Measurements from ENCODE around the gene ATRN. TPM values are rescaled to one million over a fixed set of nuclear protein-coding genes. Genes with fewer than 3 reads are reported as not detected.

Gene ATRN
- total and polyA plus RNA-seq, 4 experiments from 2014 or later, result 4.0 to 12.5 (median 10.1) TPM

DNA sequence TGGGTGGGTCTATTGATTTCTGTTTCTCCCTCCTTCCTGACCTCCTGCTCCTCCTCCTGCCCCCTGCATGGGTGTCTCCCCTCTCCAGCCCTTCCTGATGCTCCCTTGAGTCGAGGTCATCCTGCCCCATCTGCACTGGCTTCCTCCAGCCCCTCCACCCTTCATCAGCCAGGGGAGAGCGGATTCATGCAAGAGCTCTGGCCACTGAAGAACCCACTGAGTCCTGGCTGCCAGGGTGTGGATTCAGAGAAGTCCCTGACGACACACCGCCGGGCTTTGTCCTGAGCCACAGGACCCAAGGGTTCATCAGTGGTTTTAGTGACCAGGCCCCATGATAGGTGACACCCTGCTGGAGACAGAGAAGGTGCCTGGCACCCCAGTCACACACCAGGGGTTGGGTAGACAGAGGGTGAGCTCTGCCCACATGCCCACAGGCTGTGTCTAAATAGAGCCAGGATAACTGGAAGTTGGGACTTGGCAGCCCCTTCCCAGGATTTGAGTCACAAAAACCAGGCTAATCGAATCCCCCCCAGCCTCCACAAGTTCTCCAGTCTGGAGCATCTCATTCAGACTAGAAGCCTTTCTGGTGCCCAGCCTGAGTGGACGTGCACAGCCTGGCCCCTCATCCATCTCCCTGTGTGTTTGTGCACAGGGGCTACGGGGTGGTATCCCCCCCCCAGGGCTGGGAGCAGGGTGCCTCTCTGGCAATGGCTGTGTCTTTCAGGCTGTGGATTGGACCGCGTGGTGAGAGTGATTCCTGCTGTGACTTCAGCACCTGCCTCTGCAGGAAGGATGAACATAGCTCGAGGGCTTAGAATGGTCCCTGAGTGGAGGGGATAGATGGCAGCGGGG lies 191.2 kb downstream of the ATRN start:
- Histone ChIP-seq H3K9me3 (ENCODE audit: control insufficient read depth in 1 of 2, low read length in 2 of 2) (no peaks in the 10 kb centered on the region), H3K27me3 (ENCODE audit: insufficient read depth, low read length) (no peaks in the 10 kb centered on the region), H3K27ac (ENCODE audit: low read depth, low read length) (no peak overlapping the region), H3K4me1 (ENCODE audit: insufficient read depth, low read length) (peaks cover 18% of the 10 kb centered on the region), H3K4me3 (ENCODE audit: low read length in 2 of 2) (no peak overlapping the region), H3K36me3 (ENCODE audit: insufficient read depth, low read length) (no peaks in the 10 kb centered on the region)
- peaks cover 28 to 32% of the 10 kb centered on the region in 2 donors for H3K27me3 Mint-ChIP-seq
- no peaks in the 10 kb centered on the region for H3K36me3 Mint-ChIP-seq
- H3K27ac Mint-ChIP-seq, result no peak overlapping the region
- H3K4me3 Mint-ChIP-seq, result peak overlapping the region in 2 of 8 donors; percentile 29 to 34
- H3K4me1 Mint-ChIP-seq, result peaks cover 16 to 42% (median 25%) of the 10 kb centered on the region in 4 donors
- CTCF ChIA-PET (ENCODE audit: partially characterized antibody), result interaction anchor here (1.6 kb wide), 1 partner anchor 15 kb away, joined by 4 read pairs; no protein-coding TSS in a partner anchor
- POLR2A ChIA-PET (ENCODE audit: partially characterized antibody), result no interaction called here
- H3K9me3 Mint-ChIP-seq, result no peaks in the 10 kb centered on the region
- intact Hi-C loops (cut with micrococcal nuclease), result no loop called here
- DNase-seq, result no peak

DNA sequence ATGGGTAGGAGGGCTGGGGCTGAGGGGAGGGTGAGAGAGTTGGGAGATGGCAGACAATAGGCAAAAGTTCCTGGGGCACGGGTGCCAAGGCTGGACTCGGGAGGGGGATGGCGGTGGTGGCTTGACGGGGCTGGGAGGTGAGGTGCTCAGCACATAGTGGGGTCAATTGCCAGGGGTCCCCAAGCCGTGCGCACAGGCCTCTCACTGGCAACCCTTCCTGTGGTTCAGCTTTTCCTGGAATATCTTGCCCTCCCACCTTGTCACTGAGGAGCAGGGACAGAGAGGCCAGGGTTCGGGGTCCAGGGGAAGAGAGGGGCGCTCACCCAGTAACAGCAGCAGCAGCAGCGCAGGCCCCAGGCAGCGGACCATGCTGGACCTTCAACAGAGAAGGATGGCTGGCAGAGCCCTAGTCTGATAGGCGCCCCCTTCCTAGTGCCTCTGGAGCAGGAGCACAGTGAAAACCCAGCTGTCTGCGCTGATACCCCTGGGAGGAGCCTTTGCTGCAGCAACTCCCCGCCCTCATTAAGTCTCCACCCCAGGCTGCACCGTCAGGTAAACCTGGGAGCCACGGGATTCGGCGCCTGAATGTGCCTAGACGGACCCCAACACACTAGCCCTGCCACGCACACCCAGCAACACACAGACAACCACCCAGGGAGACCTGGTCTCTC lies 192.3 kb downstream of the ATRN start, which contains the start of gene GFRA4:
TSS of gene GFRA4 (minus strand) at position 369 of the 671 bp plus-strand sequence. CDS start at position 369, 0 bp downstream.
- H3K9me3 ChIP-seq (ENCODE audit: control insufficient read depth in 1 of 2, low read length in 2 of 2), result no peaks in the 10 kb centered on the region
- no peaks in the 10 kb centered on the region for H3K36me3 ChIP-seq (ENCODE audit: insufficient read depth, low read length)
- H3K4me1 ChIP-seq (ENCODE audit: insufficient read depth, low read length), result peaks cover 18% of the 10 kb centered on the region
- ChIA-PET CTCF (ENCODE audit: partially characterized antibody) (interaction anchor here (1.6 kb wide), 1 partner anchor 14 kb away, joined by 4 read pairs; no protein-coding TSS in a partner anchor), POLR2A (ENCODE audit: partially characterized antibody) (no interaction called here)
- peaks cover 18 to 46% (median 28%) of the 10 kb centered on the region in 4 donors for H3K4me1 Mint-ChIP-seq
- H3K36me3 Mint-ChIP-seq, result no peaks in the 10 kb centered on the region
- H3K27me3 Mint-ChIP-seq, result peaks cover 28 to 32% of the 10 kb centered on the region in 2 donors
- H3K9me3 Mint-ChIP-seq, result peaks cover 0 to under 1% (median 0%) of the 10 kb centered on the region in 8 donors
- H3K27ac Mint-ChIP-seq, result peak within 1 kb of the TSS in 1 of 7 donors; percentile 29
- no peak within 1 kb of the TSS for H3K27ac ChIP-seq (ENCODE audit: low read depth, low read length)
- no peak within 1 kb of the TSS for H3K4me3 ChIP-seq (ENCODE audit: low read length in 2 of 2)
- no peaks in the 10 kb centered on the region for H3K27me3 ChIP-seq (ENCODE audit: insufficient read depth, low read length)
- intact Hi-C loops (cut with micrococcal nuclease), result no loop called here
- no peak for DNase-seq
- no peak within 1 kb of the TSS for H3K4me3 Mint-ChIP-seq

- Histone ChIP-seq H3K27ac (ENCODE audit: low read depth, low read length) (no peak overlapping the region), H3K4me3 (ENCODE audit: low read length in 2 of 2) (no peak overlapping the region), H3K9me3 (ENCODE audit: control insufficient read depth in 1 of 2, low read length in 2 of 2) (no peaks in the 10 kb centered on the region), H3K36me3 (ENCODE audit: insufficient read depth, low read length) (no peaks in the 10 kb centered on the region), H3K27me3 (ENCODE audit: insufficient read depth, low read length) (no peaks in the 10 kb centered on the region), H3K4me1 (ENCODE audit: insufficient read depth, low read length) (peaks cover 18% of the 10 kb centered on the region)
- CTCF ChIA-PET (ENCODE audit: partially characterized antibody), result no interaction called here
- peaks cover 26 to 30% of the 10 kb centered on the region in 2 donors for H3K27me3 Mint-ChIP-seq
- intact Hi-C loops (cut with micrococcal nuclease), result no loop called here
- no peak overlapping the region for H3K4me3 Mint-ChIP-seq
- H3K4me1 Mint-ChIP-seq, result peaks cover 16 to 42% (median 26%) of the 10 kb centered on the region in 4 donors
- POLR2A ChIA-PET (ENCODE audit: partially characterized antibody), result no interaction called here
- no peak for DNase-seq
- H3K27ac Mint-ChIP-seq, result no peak overlapping the region
- no peaks in the 10 kb centered on the region for H3K36me3 Mint-ChIP-seq
- peaks cover 0 to 2% (median 0%) of the 10 kb centered on the region in 8 donors for H3K9me3 Mint-ChIP-seq
These were observed 193.0 kb downstream of the ATRN start for GRCh38 chr20:3663858-3664257.

GRCh38 chr20:3667434-3668037 lies 196.7 kb downstream of the ATRN start:
- Mint-ChIP-seq H3K27me3 (peaks cover 13 to 22% of the 10 kb centered on the region in 2 donors), H3K4me3 (peak overlapping the region in 3 of 8 donors; percentile 43 to 73 (median 59)), H3K36me3 (no peaks in the 10 kb centered on the region), H3K4me1 (peaks cover 14 to 36% (median 23%) of the 10 kb centered on the region in 4 donors), H3K9me3 (peaks cover 0 to 2% (median 0%) of the 10 kb centered on the region in 8 donors), H3K27ac (peak overlapping the region in 3 of 7 donors; percentile 27 to 86 (median 56))
- Histone ChIP-seq H3K4me3 (ENCODE audit: low read length in 2 of 2) (no peak overlapping the region), H3K36me3 (ENCODE audit: insufficient read depth, low read length) (no peaks in the 10 kb centered on the region), H3K27ac (ENCODE audit: low read depth, low read length) (no peak overlapping the region), H3K4me1 (ENCODE audit: insufficient read depth, low read length) (peaks cover 18% of the 10 kb centered on the region), H3K9me3 (ENCODE audit: control insufficient read depth in 1 of 2, low read length in 2 of 2) (no peaks in the 10 kb centered on the region), H3K27me3 (ENCODE audit: insufficient read depth, low read length) (no peaks in the 10 kb centered on the region)
- intact Hi-C loops (cut with micrococcal nuclease), result no loop called here
- no peak for DNase-seq
- POLR2A ChIA-PET (ENCODE audit: partially characterized antibody), result no interaction called here
- CTCF ChIA-PET (ENCODE audit: partially characterized antibody), result no interaction called here

DNA sequence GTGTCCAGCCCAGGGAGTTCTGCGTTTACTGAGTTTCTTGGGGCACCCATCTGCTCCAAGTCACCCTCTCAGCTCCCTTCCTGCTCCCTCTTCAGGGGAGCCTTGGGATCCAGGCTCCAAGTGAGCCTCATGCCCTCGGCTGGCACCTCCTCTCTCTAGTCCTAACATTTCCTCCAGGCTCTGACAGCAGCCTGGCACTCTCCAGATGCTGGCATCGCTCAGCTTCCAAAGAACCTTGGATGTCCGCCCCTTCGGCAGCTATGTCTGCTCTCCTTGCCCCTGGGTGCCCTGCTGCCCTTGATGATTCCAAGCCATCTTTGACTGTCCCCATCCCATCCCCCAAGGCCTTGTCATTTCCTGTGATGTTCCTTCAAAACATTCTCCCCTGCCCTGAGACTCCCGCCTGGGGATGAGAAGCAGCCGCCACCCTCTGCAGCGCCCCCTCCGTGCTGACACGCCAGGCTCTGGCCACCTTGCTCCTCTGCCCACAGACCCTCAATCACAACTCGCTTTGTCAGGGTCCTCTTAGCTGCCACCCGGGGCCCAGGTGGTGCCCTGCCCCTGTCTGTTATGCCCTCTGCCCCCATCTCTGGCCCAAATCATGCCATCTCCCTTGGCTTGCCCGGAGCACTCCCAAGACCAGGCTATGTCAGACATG lies 199.0 kb downstream of the ATRN start:
- Mint-ChIP-seq H3K4me3 (no peak overlapping the region), H3K4me1 (peaks cover 14 to 40% (median 22%) of the 10 kb centered on the region in 4 donors), H3K9me3 (peaks cover 0 to 2% (median 0%) of the 10 kb centered on the region in 8 donors), H3K36me3 (no peaks in the 10 kb centered on the region), H3K27ac (no peak overlapping the region), H3K27me3 (peaks cover 20 to 29% of the 10 kb centered on the region in 2 donors)
- H3K27me3 ChIP-seq (ENCODE audit: insufficient read depth, low read length), result peaks cover 13% of the 10 kb centered on the region
- ChIA-PET CTCF (ENCODE audit: partially characterized antibody) (no interaction called here), POLR2A (ENCODE audit: partially characterized antibody) (no interaction called here)
- intact Hi-C loops (cut with micrococcal nuclease), result no loop called here
- no peaks in the 10 kb centered on the region for H3K9me3 ChIP-seq (ENCODE audit: control insufficient read depth in 1 of 2, low read length in 2 of 2)
- no peaks in the 10 kb centered on the region for H3K36me3 ChIP-seq (ENCODE audit: insufficient read depth, low read length)
- peaks cover 21% of the 10 kb centered on the region for H3K4me1 ChIP-seq (ENCODE audit: insufficient read depth, low read length)
- H3K27ac ChIP-seq (ENCODE audit: low read depth, low read length), result no peak overlapping the region
- no peak overlapping the region for H3K4me3 ChIP-seq (ENCODE audit: low read length in 2 of 2)
- no peak for DNase-seq

GRCh38 chr20:3670511-3670910 lies 199.7 kb downstream of the ATRN start:
- peaks cover 15% of the 10 kb centered on the region for H3K4me1 ChIP-seq (ENCODE audit: insufficient read depth, low read length)
- Mint-ChIP-seq H3K27me3 (peaks cover 27 to 36% of the 10 kb centered on the region in 2 donors), H3K9me3 (peaks cover 0 to 2% (median 0%) of the 10 kb centered on the region in 8 donors), H3K4me1 (peaks cover 12 to 33% (median 18%) of the 10 kb centered on the region in 4 donors), H3K27ac (peak overlapping the region in 1 of 7 donors; percentile 79), H3K4me3 (no peak overlapping the region), H3K36me3 (no peaks in the 10 kb centered on the region)
- H3K27me3 ChIP-seq (ENCODE audit: insufficient read depth, low read length), result peaks cover 18% of the 10 kb centered on the region
- H3K4me3 ChIP-seq (ENCODE audit: low read length in 2 of 2), result no peak overlapping the region
- H3K36me3 ChIP-seq (ENCODE audit: insufficient read depth, low read length), result no peaks in the 10 kb centered on the region
- no peak for DNase-seq
- H3K27ac ChIP-seq (ENCODE audit: low read depth, low read length), result no peak overlapping the region
- intact Hi-C loops (cut with micrococcal nuclease), result no loop called here
- ChIA-PET POLR2A (ENCODE audit: partially characterized antibody) (no interaction called here), CTCF (ENCODE audit: partially characterized antibody) (no interaction called here)
- no peaks in the 10 kb centered on the region for H3K9me3 ChIP-seq (ENCODE audit: control insufficient read depth in 1 of 2, low read length in 2 of 2)

Data from CD4-positive, alpha-beta memory T cell (primary cell).